SJSA1 (cell line): ENCODE results near the gene DCTN1. TPM values are rescaled to one million over a fixed set of nuclear protein-coding genes. Genes with fewer than 3 reads are reported as not detected.
"Not testable (repeated sequence)": the region's sequence is repeated elsewhere in the genome, so short reads cannot be mapped to it uniquely, and the experiment has no call there.

Experiments used
- DNase-seq, 2 experiments: peaks; one replicate each; pipeline ENCODE4 v3.0.0-alpha.2; 2015 to 2020; ENCODE audit warnings: low spot score in 2 of 2, low read depth in 1 of 2
- H3K27ac ChIP-seq: fragments of 250-450 bp; sonication (Bioruptor Pico); 2 replicates; pipeline ENCODE4 v1.5.1; 2020; ENCODE audit warnings: mild to moderate bottlenecking, moderate library complexity
- H3K27me3 ChIP-seq: fragments of 250-450 bp; sonication (Bioruptor Pico); replicated peaks from 2 replicates; pipeline ENCODE4 v1.5.1; 2020; ENCODE audit warnings: mild to moderate bottlenecking, moderate library complexity
- H3K36me3 ChIP-seq: fragments of 250-450 bp; sonication (Bioruptor Pico); 2 replicates; pipeline ENCODE4 v1.5.1; 2020; ENCODE audit warnings: mild to moderate bottlenecking
- H3K4me1 ChIP-seq: fragments of 250-450 bp; sonication (Bioruptor Pico); replicated peaks from 2 replicates; pipeline ENCODE4 v1.6.1; 2021; ENCODE audit warnings: mild to moderate bottlenecking
- H3K4me3 ChIP-seq: fragments of 250-450 bp; sonication (Bioruptor Pico); 2 replicates; pipeline ENCODE4 v1.5.1; 2020; ENCODE audit warnings: mild to moderate bottlenecking
- H3K9me3 ChIP-seq: fragments of 250-450 bp; sonication (Bioruptor Pico); replicated peaks from 2 replicates; pipeline ENCODE4 v1.5.1; 2020; ENCODE audit warnings: mild to moderate bottlenecking
- total RNA-seq: library from RNA; depleted of rRNA; stranded (reverse); fragments of >200 nt; shearing (Covaris generic); gene quantifications from 2 replicates; pipeline ENCODE4 v1.2.3, GENCODE V29; 2014

Gene DCTN1
- total RNA-seq, 1 experiment from 2014 or later, result 136 TPM

GRCh38 chr2:74336227-74336626 lies 43.9 kb downstream of the DCTN1 start:
- DNase-seq, H3K27me3 ChIP-seq, H3K9me3 ChIP-seq, H3K36me3 ChIP-seq, H3K27ac ChIP-seq, H3K4me1 ChIP-seq, H3K4me3 ChIP-seq: not testable (repeated sequence)

- no peaks in the 10 kb centered on the region for H3K36me3 ChIP-seq
- H3K9me3 ChIP-seq, result no peaks in the 10 kb centered on the region
- no peak overlapping the region for H3K4me3 ChIP-seq
- no peak overlapping the region for H3K27ac ChIP-seq
- H3K4me1 ChIP-seq, result no peaks in the 10 kb centered on the region
- no peaks in the 10 kb centered on the region for H3K27me3 ChIP-seq
- DNase-seq, result peak; percentile 26 to 75
Measured at GRCh38 chr2:74334931-74335333, 45.2 kb downstream of the DCTN1 start.

- no peaks in the 10 kb centered on the region for H3K4me1 ChIP-seq
- no peak overlapping the region for H3K4me3 ChIP-seq
- no peaks in the 10 kb centered on the region for H3K27me3 ChIP-seq
- no peaks in the 10 kb centered on the region for H3K9me3 ChIP-seq
- H3K27ac ChIP-seq, result no peak overlapping the region
- no peak for DNase-seq
- H3K36me3 ChIP-seq, result no peaks in the 10 kb centered on the region
Measured at GRCh38 chr2:74333896-74334586, 46.1 kb downstream of the DCTN1 start.

- Histone ChIP-seq H3K4me3 (no peak overlapping the region), H3K27me3 (no peaks in the 10 kb centered on the region), H3K9me3 (no peaks in the 10 kb centered on the region), H3K36me3 (no peaks in the 10 kb centered on the region), H3K27ac (no peak overlapping the region), H3K4me1 (no peaks in the 10 kb centered on the region)
- no peak for DNase-seq
Measured at GRCh38 chr2:74333175-74333574, 46.9 kb downstream of the DCTN1 start.

GRCh38 chr2:74332550-74333174 lies 47.4 kb downstream of the DCTN1 start:
- Histone ChIP-seq H3K36me3 (no peaks in the 10 kb centered on the region), H3K9me3 (no peaks in the 10 kb centered on the region), H3K4me1 (no peaks in the 10 kb centered on the region), H3K27ac (no peak overlapping the region), H3K4me3 (no peak overlapping the region), H3K27me3 (no peaks in the 10 kb centered on the region)
- DNase-seq, result no peak

- no peak overlapping the region for H3K27ac ChIP-seq
- H3K36me3 ChIP-seq, result no peaks in the 10 kb centered on the region
- H3K4me1 ChIP-seq, result no peaks in the 10 kb centered on the region
- DNase-seq, result no peak
- H3K27me3 ChIP-seq, result no peaks in the 10 kb centered on the region
- H3K4me3 ChIP-seq, result no peak overlapping the region
- H3K9me3 ChIP-seq, result no peaks in the 10 kb centered on the region
Measured at GRCh38 chr2:74328573-74328972, 51.5 kb downstream of the DCTN1 start.

GRCh38 chr2:74328074-74328473 lies 52.0 kb downstream of the DCTN1 start:
- H3K27me3 ChIP-seq, result no peaks in the 10 kb centered on the region
- H3K27ac ChIP-seq, result no peak overlapping the region
- no peaks in the 10 kb centered on the region for H3K4me1 ChIP-seq
- H3K9me3 ChIP-seq, result no peaks in the 10 kb centered on the region
- no peak for DNase-seq
- no peaks in the 10 kb centered on the region for H3K36me3 ChIP-seq
- H3K4me3 ChIP-seq, result no peak overlapping the region

- DNase-seq, result no peak
- no peaks in the 10 kb centered on the region for H3K36me3 ChIP-seq
- no peaks in the 10 kb centered on the region for H3K4me1 ChIP-seq
- H3K4me3 ChIP-seq, result no peak overlapping the region
- no peak overlapping the region for H3K27ac ChIP-seq
- no peaks in the 10 kb centered on the region for H3K27me3 ChIP-seq
- H3K9me3 ChIP-seq, result no peaks in the 10 kb centered on the region
Measured at GRCh38 chr2:74327627-74328026, 52.5 kb downstream of the DCTN1 start.

GRCh38 chr2:74327199-74327598 lies 52.9 kb downstream of the DCTN1 start:
- Histone ChIP-seq H3K4me3 (no peak overlapping the region), H3K27ac (no peak overlapping the region), H3K36me3 (no peaks in the 10 kb centered on the region), H3K27me3 (no peaks in the 10 kb centered on the region), H3K4me1 (no peaks in the 10 kb centered on the region), H3K9me3 (no peaks in the 10 kb centered on the region)
- no peak for DNase-seq

- no peak for DNase-seq
- no peak overlapping the region for H3K27ac ChIP-seq
- no peaks in the 10 kb centered on the region for H3K27me3 ChIP-seq
Measured at GRCh38 chr2:74325815-74326214, 54.3 kb downstream of the DCTN1 start.

GRCh38 chr2:74321737-74322136 lies 58.4 kb downstream of the DCTN1 start:
- Histone ChIP-seq H3K27me3 (no peaks in the 10 kb centered on the region), H3K27ac (no peak overlapping the region), H3K4me1 (no peaks in the 10 kb centered on the region), H3K36me3 (no peaks in the 10 kb centered on the region), H3K4me3 (no peak overlapping the region), H3K9me3 (no peaks in the 10 kb centered on the region)
- DNase-seq, result no peak

More at GRCh38 chr2:74325815-74326214, 54.3 kb downstream of the DCTN1 start:
- H3K4me1 ChIP-seq, result no peaks in the 10 kb centered on the region
- H3K9me3 ChIP-seq, result no peaks in the 10 kb centered on the region
- no peak overlapping the region for H3K4me3 ChIP-seq
- H3K36me3 ChIP-seq, result no peaks in the 10 kb centered on the region

GRCh38 chr2:74317701-74318100 lies 62.4 kb downstream of the DCTN1 start:
- no peaks in the 10 kb centered on the region for H3K4me1 ChIP-seq
- H3K27me3 ChIP-seq, result no peaks in the 10 kb centered on the region
- no peaks in the 10 kb centered on the region for H3K9me3 ChIP-seq
- no peak for DNase-seq
- H3K4me3 ChIP-seq, result no peak overlapping the region
- no peaks in the 10 kb centered on the region for H3K36me3 ChIP-seq
- H3K27ac ChIP-seq, result no peak overlapping the region

- H3K36me3 ChIP-seq, result no peaks in the 10 kb centered on the region
- no peak for DNase-seq
- no peaks in the 10 kb centered on the region for H3K27me3 ChIP-seq
- H3K4me3 ChIP-seq, result no peak overlapping the region
- H3K4me1 ChIP-seq, result no peaks in the 10 kb centered on the region
- no peaks in the 10 kb centered on the region for H3K9me3 ChIP-seq
- no peak overlapping the region for H3K27ac ChIP-seq
Measured at GRCh38 chr2:74316627-74317295, 63.4 kb downstream of the DCTN1 start.

GRCh38 chr2:74314107-74314506 lies 66.0 kb downstream of the DCTN1 start:
- H3K4me1 ChIP-seq, result no peaks in the 10 kb centered on the region
- no peaks in the 10 kb centered on the region for H3K36me3 ChIP-seq
- no peaks in the 10 kb centered on the region for H3K27me3 ChIP-seq
- H3K4me3 ChIP-seq, result no peak overlapping the region
- DNase-seq, result no peak
- no peak overlapping the region for H3K27ac ChIP-seq
- H3K9me3 ChIP-seq, result no peaks in the 10 kb centered on the region
